CD4-positive, alpha-beta T cell treated with Interleukin-12 subunit alpha and Interleukin-12 subunit beta, for 1 hour (primary cell): Measurements from ENCODE around the gene USP24.
"Not testable (repeated sequence)": the region's sequence is repeated elsewhere in the genome, so short reads cannot be mapped to it uniquely, and the experiment has no call there.

ENCODE experiments used
- DNase-seq: peaks from one replicate; pipeline ENCODE4 v3.0.0-alpha.2; 2020

Gene USP24

DNA sequence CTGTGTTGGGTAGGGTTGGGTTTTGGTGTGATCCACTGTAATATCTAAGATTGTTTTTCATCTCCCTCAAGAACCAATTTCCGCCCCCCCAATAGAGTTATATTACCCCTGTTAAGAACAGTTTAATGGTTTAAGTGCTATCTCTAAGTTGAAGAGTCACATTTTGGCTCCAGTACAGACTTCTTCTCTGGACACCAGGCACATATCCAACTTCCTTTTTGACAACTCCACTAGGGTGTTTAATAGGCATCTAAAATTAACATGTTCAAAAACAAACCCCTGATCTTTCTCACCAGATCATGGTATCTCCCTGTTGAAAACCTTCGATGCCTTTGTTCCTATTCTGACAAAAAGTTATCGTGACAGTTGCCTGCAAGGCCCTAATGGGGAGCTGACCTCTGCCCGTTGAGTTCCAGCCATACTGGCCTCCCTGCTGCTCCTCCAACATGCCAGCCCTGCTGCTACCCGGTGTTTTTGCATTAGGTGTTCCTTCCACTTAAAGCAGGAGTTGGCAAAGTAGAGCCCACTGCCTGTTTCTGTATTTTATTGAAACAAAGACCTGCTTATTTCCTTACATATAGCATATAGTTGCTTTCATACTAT is 18.6 kb downstream of the USP24 start:
- no peak for DNase-seq

DNA sequence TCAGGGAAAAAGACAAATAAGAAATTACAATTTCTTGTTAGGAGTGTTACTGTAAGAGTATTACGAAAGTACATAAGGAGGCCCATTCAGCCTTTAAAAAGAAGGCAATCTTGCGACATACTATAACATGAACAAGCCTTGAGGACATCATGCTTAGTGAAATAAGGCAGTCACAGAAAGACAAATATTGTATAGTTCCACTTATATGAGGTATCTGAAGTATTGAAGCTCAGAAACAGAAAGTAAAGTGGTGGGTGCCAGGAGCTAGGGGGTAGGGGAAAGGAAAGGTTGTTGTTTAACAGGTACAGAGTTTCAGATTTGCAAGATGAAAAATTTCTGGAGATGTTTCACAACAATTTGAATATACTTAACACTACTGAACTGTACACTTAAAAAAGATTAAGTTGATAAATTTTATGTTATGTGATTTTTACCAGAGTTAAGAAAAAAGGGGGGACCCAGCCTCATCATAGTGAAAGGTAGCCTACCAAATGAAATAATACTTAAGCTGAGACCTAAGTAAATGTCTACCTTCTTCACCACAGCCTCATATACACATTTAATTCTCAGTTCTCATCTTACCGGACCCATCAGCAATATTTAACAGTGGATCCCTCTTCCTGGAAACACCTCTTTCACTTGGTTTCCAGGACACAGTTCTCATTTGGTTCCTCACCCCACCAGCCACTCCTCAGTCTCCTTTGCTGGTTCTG is 19.5 kb downstream of the USP24 start:
- no peak for DNase-seq

DNA sequence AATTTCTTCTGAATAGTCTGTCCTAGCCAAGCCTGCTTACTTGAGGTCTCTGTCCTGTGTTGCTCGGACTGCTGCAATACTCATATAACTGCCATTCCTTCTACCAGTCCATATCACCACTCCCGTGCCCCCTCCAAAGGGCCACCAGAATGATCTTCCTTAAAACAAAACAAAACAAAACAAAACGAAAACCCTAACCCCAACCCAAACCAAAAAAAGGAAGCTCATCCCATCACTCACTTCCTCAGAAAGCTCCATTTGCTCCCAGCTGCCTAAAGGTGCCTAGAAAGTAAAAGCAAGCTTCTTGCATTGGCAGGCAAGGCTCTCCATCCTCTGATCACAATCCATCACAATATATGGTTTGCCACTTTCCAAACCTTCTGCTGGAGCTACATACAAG is 20.3 kb downstream of the USP24 start:
- DNase-seq, result no peak

DNA sequence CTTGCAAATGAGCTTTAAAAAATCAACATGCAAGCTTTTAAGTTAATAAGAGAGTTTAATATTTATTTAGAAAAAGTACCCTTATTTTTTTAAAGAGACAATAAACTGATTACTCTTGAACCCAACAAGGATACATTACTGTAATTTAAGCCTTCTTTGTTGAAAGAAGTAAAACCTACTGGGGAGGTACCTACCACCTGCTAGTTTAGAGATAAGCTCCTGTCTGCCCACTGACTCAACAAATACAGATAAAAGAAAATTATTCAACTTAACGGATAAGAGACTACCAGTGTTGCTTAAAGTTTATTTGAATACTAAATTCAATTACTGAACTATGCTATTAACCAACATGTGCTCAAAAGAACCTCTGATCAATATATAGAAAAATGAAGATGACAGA is 23.1 kb downstream of the USP24 start:
- no peak for DNase-seq

DNA sequence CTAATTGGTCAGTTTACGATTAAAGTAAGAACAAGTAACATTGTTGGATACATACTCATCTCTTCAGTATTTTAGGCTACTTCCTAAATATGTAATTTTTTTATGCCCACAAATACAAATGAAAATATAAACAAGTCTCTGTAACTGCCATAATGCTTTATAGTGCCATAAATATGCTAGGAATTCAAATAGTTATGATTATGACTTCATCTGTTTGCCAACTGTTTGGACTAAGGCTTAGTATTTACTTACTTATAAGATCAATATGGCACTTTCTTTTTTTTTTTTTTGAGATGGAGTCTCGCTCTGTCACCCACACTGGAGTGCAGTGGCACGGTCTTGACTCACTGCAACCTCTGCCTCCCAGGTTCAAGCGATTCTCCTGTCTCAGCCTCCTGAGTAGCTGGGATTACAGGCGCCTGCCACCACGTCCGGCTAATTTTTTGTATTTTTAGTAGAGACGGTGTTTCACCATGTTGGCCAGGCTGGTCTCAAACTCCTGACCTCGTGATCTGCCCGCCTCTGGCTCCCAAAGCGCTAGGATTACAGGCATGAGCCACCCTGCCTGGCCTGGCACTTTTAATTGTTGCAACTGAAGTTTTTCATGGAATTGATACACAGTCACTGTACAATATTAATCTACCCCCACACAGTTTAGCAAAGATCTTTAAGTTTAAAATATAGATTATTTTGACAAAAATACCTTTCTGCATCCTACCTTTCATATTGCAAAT is 23.8 kb downstream of the USP24 start:
- DNase-seq, result not testable (repeated sequence)

DNA sequence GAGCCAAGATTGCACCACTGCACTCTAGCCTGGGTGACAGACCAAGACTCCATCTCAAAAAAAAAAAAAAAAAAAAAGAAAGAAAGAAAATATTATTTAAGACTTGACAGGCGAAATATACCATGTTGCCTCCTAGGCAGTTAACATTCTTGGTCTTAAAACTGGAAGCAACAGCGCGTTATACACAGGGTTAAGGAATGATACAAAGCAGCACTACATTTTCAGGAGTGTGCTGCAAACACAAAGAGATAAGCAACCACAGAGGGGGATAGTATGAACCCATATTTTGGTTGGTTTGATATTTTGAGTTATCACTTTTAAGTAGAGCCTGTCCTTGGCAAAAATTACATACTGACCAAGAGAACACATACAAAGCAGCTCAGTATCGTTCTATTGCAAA is 25.1 kb downstream of the USP24 start:
- DNase-seq, result no peak

DNA sequence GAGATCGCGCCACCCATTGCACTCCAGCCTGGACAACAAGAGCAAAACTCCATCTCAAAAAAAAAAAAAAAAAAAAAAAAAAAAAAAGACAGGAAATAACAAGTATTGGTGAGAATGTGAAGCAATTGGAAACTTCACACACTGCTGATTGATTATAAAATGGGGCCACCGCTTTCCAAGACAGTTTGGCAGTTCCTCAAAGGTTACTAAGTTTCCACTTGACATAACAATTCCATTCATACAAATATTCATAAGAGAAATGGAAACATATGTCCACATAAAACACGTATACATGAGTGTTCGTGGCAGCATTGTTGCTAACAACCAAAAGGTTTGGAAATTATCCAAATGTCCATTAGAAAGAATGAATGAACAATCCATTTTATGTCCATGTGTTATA is 26.3 kb downstream of the USP24 start:
- DNase-seq, result no peak

DNA sequence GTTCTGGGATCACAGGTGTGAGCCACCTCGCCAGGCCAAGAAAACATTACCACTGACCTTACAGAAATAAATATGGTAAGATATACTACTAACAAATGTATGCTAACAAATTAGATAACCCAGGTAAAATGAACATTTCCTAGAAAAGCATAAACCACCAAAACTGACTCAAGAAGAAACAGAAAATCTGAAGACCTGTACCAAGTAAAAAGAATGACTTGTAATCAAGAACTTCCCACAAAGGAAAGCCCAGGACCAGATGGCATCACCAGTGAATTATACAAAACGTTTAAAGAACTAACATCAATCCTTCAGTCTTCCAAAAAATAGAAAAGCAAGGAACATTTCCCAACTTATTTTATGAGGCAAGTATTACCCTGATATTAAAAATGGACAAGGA is 29.3 kb downstream of the USP24 start:
- DNase-seq, result no peak

DNA sequence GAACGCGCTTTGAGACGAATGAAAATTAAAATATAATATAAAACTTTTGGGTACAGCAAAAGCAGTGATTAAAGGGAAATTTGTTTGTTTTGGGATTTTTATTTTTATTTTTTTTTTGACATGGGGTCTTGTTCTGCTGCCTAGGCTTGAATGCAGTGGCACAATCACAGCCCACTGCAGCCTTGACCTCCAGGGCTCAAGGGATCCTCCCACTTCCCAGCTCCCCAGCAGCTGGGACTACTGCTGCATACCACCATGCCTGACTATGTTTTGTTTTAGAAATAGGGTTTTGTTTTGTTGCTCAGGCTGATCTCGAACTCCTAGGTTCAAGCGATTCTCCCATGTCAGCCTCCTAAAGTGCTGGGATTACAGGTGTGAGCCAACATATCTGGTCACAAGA is 30.3 kb downstream of the USP24 start:
- no peak for DNase-seq

DNA sequence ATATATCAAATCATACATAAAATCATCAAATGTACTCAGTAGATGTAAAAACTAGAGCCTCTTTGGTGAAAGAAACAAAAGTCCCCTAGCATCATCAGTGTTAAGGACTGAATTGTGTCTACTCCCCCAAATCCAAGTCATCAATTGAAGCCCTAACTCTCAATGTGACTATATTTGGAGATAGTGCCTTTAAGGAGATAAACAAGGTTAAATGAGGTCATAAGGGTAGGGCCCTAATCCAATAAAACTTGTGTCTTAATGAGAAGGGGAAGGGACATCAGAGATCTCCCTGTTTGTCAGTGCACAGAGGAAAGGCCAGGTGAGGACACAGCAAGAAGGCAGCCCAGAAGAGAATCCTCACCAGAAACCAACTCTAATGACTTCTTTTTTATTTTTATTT is 33.5 kb downstream of the USP24 start:
- no peak for DNase-seq

DNA sequence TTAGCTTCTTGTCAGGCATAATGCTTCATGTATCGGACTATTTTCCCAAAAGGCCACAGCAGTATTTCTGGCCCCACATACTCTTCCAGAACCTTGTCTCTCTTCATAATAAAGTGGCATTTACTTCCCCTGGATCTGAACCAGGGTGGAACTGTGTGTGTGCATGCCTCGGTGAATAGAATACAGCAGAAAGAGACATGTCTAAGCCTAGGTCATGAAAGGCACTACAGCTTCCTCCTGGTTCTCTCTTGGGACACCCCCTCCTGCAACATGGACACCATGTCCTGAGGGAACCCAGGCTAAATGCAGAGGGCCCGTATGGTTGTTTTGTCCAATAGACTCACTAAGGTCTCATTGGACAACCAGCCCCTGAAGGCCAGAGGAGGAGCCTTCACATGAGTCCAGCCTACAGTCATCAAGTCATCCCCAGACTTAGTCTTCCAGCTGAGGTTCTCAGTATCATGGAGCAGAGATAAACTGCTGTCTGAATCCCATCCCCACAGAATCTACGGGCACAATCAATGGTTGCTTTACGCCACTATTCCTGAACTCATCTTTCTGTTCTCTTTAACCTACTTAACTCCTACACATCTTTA is 35.0 kb downstream of the USP24 start:
- no peak for DNase-seq

DNA sequence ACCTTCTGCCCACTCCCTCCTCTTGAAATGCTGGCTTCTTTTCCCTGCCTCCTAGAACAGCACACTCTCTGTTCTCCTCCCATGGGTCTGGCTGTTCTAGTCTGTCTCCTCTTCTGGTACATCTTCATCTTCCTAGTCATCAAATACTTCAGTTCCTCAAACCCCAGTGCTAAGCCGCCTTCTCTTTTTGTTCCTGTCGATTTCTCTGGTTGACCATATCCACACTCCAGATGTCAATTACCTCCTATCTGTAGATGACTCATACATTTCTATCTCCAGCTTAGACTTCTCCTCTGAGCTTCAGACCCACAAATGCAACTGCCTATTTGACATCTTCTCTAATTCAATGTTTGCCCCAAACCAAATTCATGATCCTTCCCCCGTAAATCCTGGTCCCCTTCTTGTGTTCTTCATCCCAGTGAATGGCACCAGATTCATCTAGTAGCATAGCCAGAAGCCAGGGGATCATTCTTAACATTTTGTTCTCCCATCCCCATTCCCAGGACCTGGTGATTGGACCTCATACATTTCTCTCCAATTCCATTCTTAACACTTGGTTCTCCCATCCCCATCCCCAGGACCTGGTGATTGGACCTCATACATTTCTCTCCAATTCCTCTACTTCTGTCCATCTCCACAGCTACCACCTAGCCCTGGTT is 35.9 kb downstream of the USP24 start:
- no peak for DNase-seq

DNA sequence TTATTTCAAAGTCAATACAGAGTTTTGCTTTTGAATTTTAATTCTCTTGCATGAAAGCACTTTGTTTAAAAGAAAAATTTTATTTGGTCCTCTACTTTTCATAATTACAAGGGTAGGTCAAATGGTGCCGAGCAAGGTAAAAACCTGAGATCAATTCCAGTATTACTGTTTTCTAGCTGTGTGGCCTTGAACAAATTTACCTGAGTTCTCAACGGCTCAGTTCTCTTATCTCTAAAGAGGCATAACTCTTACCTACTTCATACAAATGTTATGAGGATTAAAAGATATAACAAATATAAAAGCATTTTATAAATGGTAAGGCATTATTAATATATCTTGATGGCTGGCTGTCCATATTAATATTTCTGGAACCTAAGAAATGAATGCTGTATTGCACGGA is 42.5 kb downstream of the USP24 start:
- no peak for DNase-seq

DNA sequence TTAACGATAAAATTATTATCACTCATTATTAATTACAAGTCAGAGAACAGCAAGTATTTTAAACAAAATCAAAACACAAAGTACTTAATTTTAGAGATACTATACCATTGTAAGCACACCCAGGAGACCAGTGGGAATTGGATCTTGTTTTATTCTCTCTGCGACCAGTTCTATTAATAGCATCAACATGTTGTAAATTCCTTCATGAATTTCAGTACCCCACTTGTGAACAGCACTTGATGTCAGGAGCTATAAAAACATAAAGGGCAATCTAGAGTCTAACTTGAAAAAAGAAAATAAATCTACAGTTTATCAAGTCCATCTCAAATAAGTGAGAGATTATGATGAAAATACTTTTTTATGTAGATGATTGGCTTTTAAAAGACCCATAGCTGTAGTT is 42.9 kb downstream of the USP24 start:
- DNase-seq, result no peak

DNA sequence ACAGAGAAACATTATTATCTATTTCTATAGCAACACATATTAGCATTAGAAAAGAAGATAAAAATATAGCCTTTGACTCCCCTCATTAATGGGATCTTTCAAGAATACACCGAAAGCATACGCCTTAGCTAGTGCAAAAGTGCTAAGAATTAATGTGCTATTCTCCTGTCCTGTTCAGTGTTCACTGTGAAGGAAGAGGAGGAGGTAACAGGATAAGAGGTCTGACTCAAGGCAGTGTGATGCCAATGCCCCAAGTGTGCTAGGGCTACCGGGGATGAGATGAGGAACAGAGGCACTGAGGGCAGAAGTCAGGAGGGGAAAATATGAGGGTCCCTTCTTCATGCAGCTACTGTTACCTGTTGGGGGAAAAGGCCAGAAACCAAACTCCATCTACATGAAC is 43.5 kb downstream of the USP24 start:
- DNase-seq, result no peak

DNA sequence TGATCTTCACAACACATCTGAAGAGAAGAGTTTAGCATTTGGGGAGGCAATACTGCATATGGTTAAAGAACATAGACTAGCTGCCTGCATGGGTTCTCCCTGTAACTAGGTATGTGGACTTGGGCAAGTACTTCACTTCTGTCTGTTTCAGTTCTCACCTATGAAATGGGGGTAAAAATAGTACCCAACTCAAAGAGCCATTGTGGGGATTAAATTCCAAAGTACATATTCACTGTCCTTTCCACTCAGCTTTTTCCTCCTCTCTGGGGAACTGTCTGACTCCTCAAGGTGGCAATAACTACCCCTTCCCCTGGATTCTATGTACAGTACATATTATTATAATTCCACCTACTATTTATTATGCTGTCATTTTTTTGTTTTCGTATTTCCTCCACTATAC is 44.7 kb downstream of the USP24 start:
- no peak for DNase-seq

DNA sequence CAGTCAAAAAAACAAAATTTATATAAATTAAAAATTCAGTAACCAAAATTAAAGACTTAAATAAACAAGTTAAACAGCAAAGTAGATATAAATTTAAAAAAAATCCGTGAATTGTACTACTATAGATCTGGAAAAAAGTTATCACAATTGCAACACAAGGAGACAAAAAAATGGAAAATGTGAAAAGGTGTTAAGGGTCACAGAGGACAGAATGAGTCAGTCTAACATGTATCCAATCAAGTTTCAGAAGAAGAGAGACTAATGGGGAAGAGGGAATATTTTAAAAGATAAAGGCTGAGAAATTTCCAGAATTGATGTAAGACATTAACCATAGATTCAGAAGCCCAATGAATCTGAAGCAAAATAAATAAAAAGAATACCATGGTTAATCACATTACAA is 46.0 kb downstream of the USP24 start:
- no peak for DNase-seq

DNA sequence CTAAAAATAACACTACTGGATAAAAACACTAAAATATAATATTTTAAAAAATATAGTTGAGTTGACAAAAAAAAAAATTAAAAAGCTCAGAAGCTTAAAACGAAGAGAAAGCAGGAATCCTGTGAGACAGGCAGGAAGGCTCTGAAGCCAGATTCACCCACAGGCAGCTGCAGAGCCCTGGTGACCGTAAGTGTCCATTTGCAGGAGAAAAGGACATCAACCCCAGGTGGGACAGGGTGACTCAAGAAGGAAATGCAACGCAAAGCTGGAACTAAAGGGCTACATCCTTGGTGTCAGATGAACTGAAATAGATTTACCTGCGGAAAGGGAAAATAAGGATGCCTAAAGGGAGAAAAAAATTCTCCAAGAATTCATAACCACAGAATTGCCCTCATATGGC is 46.8 kb downstream of the USP24 start:
- DNase-seq, result no peak

DNA sequence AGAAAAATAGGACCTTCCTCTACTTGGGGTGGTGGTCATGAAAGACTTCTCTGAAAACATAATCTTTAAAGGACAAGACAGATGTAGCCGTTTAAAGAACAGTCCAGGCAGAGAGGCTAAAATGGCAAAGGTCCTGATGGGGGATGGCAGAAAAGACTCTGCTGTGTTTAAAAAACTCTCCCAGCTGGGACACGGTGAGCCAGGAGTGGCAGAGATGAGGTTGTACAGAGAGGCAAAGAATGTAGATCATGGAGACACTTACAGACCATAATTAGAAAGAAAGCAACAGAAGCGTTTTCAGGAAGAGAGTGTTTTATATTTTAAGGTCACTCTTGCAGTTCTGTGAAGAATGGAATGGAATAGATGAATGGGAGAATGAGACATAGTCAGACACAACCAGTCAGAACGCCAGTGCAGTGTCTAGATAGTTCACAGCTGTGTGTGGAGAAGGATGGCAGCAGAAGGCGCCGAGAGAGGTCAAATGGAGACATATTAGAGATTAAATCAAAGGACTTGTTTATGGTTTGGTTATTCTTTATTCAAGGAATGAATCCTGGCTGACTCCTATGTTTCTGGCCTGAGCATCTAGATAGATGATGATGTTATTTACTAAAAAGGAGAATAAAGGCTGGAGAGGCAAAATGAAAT is 47.8 kb downstream of the USP24 start:
- DNase-seq, result no peak

DNA sequence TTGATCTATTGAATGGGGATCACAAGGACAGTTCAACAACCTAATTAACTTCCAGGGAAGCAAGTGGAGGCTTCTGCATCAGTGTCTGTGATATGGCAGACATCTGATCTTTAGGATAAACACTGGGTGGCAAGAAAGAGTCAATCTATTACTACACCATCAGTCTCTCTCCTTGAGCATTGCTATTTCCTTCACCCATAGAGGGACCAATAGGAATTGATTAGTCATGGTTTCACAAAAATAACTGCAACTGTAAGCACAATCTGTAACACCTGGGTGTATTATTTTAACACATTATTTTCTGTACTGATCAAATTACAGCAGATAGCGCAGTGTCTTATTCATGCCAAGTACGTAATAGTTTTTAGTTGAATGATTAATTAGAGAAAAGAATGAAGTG is 50.3 kb downstream of the USP24 start:
- no peak for DNase-seq

DNA sequence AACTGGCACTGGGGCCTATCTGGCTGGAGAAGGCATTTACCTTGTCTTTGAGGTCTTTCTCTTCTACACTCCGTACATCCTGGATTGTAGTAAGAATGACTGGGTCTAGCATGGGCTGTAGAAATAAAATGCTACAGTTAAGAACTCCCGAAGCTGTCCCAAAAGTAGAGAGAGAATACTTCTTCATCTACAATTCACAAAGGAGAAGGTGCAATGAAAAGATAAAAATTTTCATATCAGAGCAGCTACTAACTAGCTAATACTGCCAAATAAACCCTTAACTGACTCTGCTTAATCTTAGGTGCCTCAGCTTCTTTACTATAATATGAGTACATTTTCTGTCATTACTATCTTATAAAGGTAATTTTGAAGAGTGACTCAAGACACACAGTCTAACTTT is 55.6 kb downstream of the USP24 start:
- no peak for DNase-seq

DNA sequence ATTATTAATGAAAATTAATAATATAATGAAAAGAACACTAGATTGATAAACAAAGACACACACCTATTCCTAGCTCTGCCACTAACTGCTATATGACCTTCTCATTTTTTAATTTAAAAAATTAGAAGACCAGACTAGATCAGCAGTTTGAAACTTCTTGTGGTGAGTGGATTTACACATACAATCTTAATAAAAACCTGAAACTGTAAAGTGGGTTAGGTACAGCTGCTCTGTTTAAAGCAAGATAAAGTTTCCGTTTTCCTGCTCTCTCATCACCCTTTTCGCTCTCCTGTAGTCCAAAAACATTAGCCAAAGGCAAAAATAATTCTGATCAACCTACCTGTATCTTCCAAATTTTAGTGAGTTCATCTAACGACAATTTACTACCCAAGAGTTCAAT is 58.6 kb downstream of the USP24 start:
- no peak for DNase-seq

DNA sequence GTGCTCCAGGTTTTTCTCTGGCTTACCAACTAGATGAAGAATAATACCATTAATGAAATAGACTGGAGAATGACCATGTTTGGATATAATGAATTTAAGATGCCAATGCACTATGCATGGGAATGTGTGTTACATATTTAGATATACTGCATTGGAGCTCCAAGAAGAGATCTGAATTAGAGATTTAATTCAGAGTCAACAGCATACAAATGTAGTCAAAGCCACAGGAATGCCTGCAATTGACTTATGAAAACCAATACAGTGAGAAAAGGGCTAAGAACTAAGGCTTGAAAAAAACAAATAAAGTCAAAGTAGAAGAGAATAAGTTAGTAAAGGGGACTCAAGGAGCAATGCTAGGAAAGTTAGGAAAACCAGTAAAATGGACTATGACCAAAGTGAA is 59.1 kb downstream of the USP24 start:
- DNase-seq, result no peak
